ENCODE data around the gene SLC15A3. TPM values are rescaled to one million over a fixed set of nuclear protein-coding genes. Genes with fewer than 3 reads are reported as not detected.

The SLC15A3 gene
- total and polyA plus RNA-seq, 3 donors from 2014 or later: 8.0 to 24.4 (median 9.3) TPM

GRCh38 chr11:60936467-60937143 is 15.4 kb downstream of the SLC15A3 start:
- Histone ChIP-seq H3K9me3 (no peaks in the 10 kb centered on the region), H3K4me1 (no peaks in the 10 kb centered on the region), H3K4me3 (no peak overlapping the region), H3K27me3 (no peaks in the 10 kb centered on the region), H3K27ac (no peak overlapping the region), H3K36me3 (ENCODE audit: low read depth, missing control alignments) (no peaks in the 10 kb centered on the region)
- WGBS, 2 donors: 91 to 93% methylated on average over 5 to 18 of the region's 18 CpGs
- no peak for TF ChIP-seq POLR2A (IDR thresholded peaks at IDR 0.05)
- no peak for TF ChIP-seq CTCF (IDR thresholded peaks at IDR 0.05)
- intact Hi-C loops (cut with DNase I; ENCODE audit: low total_unique reads): no loop called here
- DNase-seq: no peak

GRCh38 chr11:60935676-60936442 is 16.1 kb downstream of the SLC15A3 start:
- no peaks in the 10 kb centered on the region for H3K27me3 ChIP-seq
- DNase-seq: no peak
- H3K27ac ChIP-seq: no peak overlapping the region
- no peaks in the 10 kb centered on the region for H3K4me1 ChIP-seq
- WGBS, 2 donors: 92 to 95% methylated on average over 18 to 26 of the region's 27 CpGs
- no peaks in the 10 kb centered on the region for H3K9me3 ChIP-seq
- no peaks in the 10 kb centered on the region for H3K36me3 ChIP-seq (ENCODE audit: low read depth, missing control alignments)
- TF ChIP-seq CTCF (IDR thresholded peaks at IDR 0.05) (no peak), POLR2A (IDR thresholded peaks at IDR 0.05) (no peak)
- H3K4me3 ChIP-seq: no peak overlapping the region
- intact Hi-C loops (cut with DNase I; ENCODE audit: low total_unique reads): no loop called here

- TF ChIP-seq POLR2A (IDR thresholded peaks at IDR 0.05): no peak
- no peak for TF ChIP-seq CTCF (IDR thresholded peaks at IDR 0.05)
- Histone ChIP-seq H3K4me3 (no peak overlapping the region), H3K27ac (no peak overlapping the region), H3K4me1 (no peaks in the 10 kb centered on the region), H3K27me3 (no peaks in the 10 kb centered on the region), H3K36me3 (ENCODE audit: low read depth, missing control alignments) (no peaks in the 10 kb centered on the region), H3K9me3 (no peaks in the 10 kb centered on the region)
- WGBS, 2 donors: 77 to 80% methylated on average over 14 to 21 of the region's 21 CpGs
- no peak for DNase-seq
- intact Hi-C loops (cut with DNase I; ENCODE audit: low total_unique reads): no loop called here
Observed at GRCh38 chr11:60934790-60935605, 17.0 kb downstream of the SLC15A3 start.

GRCh38 chr11:60934124-60934789 is 17.7 kb downstream of the SLC15A3 start:
- Histone ChIP-seq H3K27me3 (no peaks in the 10 kb centered on the region), H3K4me3 (no peak overlapping the region), H3K9me3 (no peaks in the 10 kb centered on the region), H3K4me1 (no peaks in the 10 kb centered on the region), H3K36me3 (ENCODE audit: low read depth, missing control alignments) (no peaks in the 10 kb centered on the region), H3K27ac (no peak overlapping the region)
- intact Hi-C loops (cut with DNase I; ENCODE audit: low total_unique reads): no loop called here
- 67 to 86% methylated on average over 30 to 55 of the region's 57 CpGs for WGBS, 2 donors
- no peak for DNase-seq
- no peak for TF ChIP-seq CTCF (IDR thresholded peaks at IDR 0.05)
- no peak for TF ChIP-seq POLR2A (IDR thresholded peaks at IDR 0.05)
